Activated B cell treated with CpG ODN at 0.5 μM for 24 hours (primary cell): ENCODE results near the gene CD7. TPM values are rescaled to one million over a fixed set of nuclear protein-coding genes. Genes with fewer than 3 reads are reported as not detected.

Experiments
- ATAC-seq: fragments of 200-7000 bp; cut with Tn5 transposase; one replicate; pipeline ENCODE4 v1.10.0; 2021; ENCODE audit warnings: low read depth, mild to moderate bottlenecking, moderate library complexity
- CTCF ChIA-PET: fragments of 350-600 bp; sonication (Branson Sonifier 250); formaldehyde crosslinking; loops from one replicate; lab custom pipeline; 2021; ENCODE audit warnings: antibody characterized with exemption; lab: Charles Lee
- POLR2A ChIA-PET: fragments of 350-600 bp; sonication (Branson Sonifier 250); formaldehyde crosslinking; loops from one replicate; lab custom pipeline; 2021; ENCODE audit warnings: antibody characterized with exemption; lab: Charles Lee
- DNase-seq: peaks from one replicate; pipeline ENCODE4 v3.0.0; 2022
- H3K27ac Mint-ChIP-seq: one replicate; pipeline ENCODE4 v1.8.0; 2020; ENCODE audit warnings: mixed read lengths
- H3K27me3 Mint-ChIP-seq: one replicate; pipeline ENCODE4 v1.8.0; 2021; ENCODE audit warnings: mixed read lengths
- H3K36me3 Mint-ChIP-seq: one replicate; pipeline ENCODE4 v1.8.0; 2021; ENCODE audit warnings: low read depth, mixed read lengths
- H3K4me1 Mint-ChIP-seq: one replicate; pipeline ENCODE4 v1.8.0; 2021; ENCODE audit warnings: mixed read lengths
- H3K4me3 Mint-ChIP-seq: one replicate; pipeline ENCODE4 v1.8.0; 2020; ENCODE audit warnings: mild to moderate bottlenecking, mixed read lengths
- H3K9me3 Mint-ChIP-seq: one replicate; pipeline ENCODE4 v1.8.0; 2020; ENCODE audit warnings: mixed read lengths
- CTCF ChIP-seq: fragments of 200-600 bp; IDR thresholded peaks from one replicate; pipeline ENCODE4 v1.8.0; 2022; ENCODE audit warnings: antibody characterized with exemption, mild to moderate bottlenecking
- intact Hi-C: fragments of 100-400 bp; cut with micrococcal nuclease; formaldehyde crosslinking; loops from one replicate; pipeline ENCODE4 v1.15.1; 2024
- total RNA-seq: library from RNA; stranded (reverse); gene quantifications from 2 replicates; pipeline ENCODE4 v1.2.3, GENCODE V29; 2022

The CD7 gene
- total RNA-seq, 1 donor from 2014 or later, result 0.42 TPM

- Mint-ChIP-seq H3K36me3 (peaks cover 81% of the 10 kb centered on the region), H3K4me3 (no peak overlapping the region), H3K27me3 (no peaks in the 10 kb centered on the region), H3K27ac (peak overlapping the region; percentile 9), H3K9me3 (no peaks in the 10 kb centered on the region), H3K4me1 (peaks cover 65% of the 10 kb centered on the region)
- TF ChIP-seq CTCF, result no peak
- POLR2A ChIA-PET, result interaction anchor here (0.6 to 2.3 kb wide), 4 partner anchors 23 to 31 kb away, joined by 4 to 7 read pairs (median 6); no protein-coding TSS in a partner anchor
- no peak for ATAC-seq
- CTCF ChIA-PET, result no interaction called here
- intact Hi-C loops, result no loop called here
- DNase-seq, result no peak
These were observed 48.1 kb downstream of the CD7 start for GRCh38 chr17:82269138-82269881.

GRCh38 chr17:82267575-82268379, 49.6 kb downstream of the CD7 start:
- TF ChIP-seq CTCF, result no peak
- Mint-ChIP-seq H3K27me3 (no peaks in the 10 kb centered on the region), H3K27ac (peak overlapping the region; percentile 30), H3K9me3 (no peaks in the 10 kb centered on the region), H3K4me1 (peaks cover 61% of the 10 kb centered on the region), H3K36me3 (peaks cover 93% of the 10 kb centered on the region), H3K4me3 (no peak overlapping the region)
- intact Hi-C loops, result no loop called here
- DNase-seq (no peak), ATAC-seq (no peak)
- ChIA-PET POLR2A (interaction anchor here (1.5 to 2.0 kb wide), 2 partner anchors 30 to 33 kb away, joined by 5 read pairs; no protein-coding TSS in a partner anchor), CTCF (no interaction called here)

- POLR2A ChIA-PET, result interaction anchor here (0.7 kb wide), 1 partner anchor 174 kb away, joined by 11 read pairs; no protein-coding TSS in a partner anchor
- intact Hi-C loops, result no loop called here
These were observed 51.3 kb downstream of the CD7 start for GRCh38 chr17:82266142-82266541.

More at GRCh38 chr17:82266142-82266541, 51.3 kb downstream of the CD7 start:
- no peak for TF ChIP-seq CTCF
- Mint-ChIP-seq H3K4me3 (no peak overlapping the region), H3K4me1 (peaks cover 46% of the 10 kb centered on the region), H3K27ac (no peak overlapping the region), H3K9me3 (no peaks in the 10 kb centered on the region), H3K27me3 (no peaks in the 10 kb centered on the region), H3K36me3 (peaks cover 95% of the 10 kb centered on the region)
- CTCF ChIA-PET, result no interaction called here
- DNase-seq (no peak), ATAC-seq (no peak)

Other genes starting within 250 kb of the CD7 start
- 104 and 121 TPM in 2 replicates for gene FASN, start 219.4 kb downstream of the CD7 start, total RNA-seq
- gene CCDC57, start 104.8 kb downstream of the CD7 start, total RNA-seq, result 56.6 TPM in 2 replicates
- 24.6 and 26.5 TPM in 2 replicates for gene SLC16A3, start 88.6 kb downstream of the CD7 start, total RNA-seq
- gene CSNK1D, start 43.9 kb downstream of the CD7 start, total RNA-seq, result 147 and 170 TPM in 2 replicates
- not detected in 2 replicates for gene SECTM1, start 16.2 kb upstream of the CD7 start, total RNA-seq
- not detected in 2 replicates for gene TEX19, start 41.6 kb upstream of the CD7 start, total RNA-seq
- gene UTS2R, start 54.2 kb upstream of the CD7 start, total RNA-seq, result not detected in 2 replicates
- gene HEXD, start 100.7 kb upstream of the CD7 start, total RNA-seq, result 69.5 and 88.8 TPM in 2 replicates
- 29.5 and 35.0 TPM in 2 replicates for gene OGFOD3, start 101.0 kb upstream of the CD7 start, total RNA-seq
- 405 and 501 TPM in 2 replicates for gene CYBC1, start 133.1 kb upstream of the CD7 start, total RNA-seq
- 77.8 and 81.9 TPM in 2 replicates for gene NARF, start 141.1 kb upstream of the CD7 start, total RNA-seq
- gene FOXK2, start 202.1 kb upstream of the CD7 start, total RNA-seq, result 56.4 and 60.4 TPM in 2 replicates